Measurements from ENCODE around the gene MKNK1. TPM values are rescaled to one million over a fixed set of nuclear protein-coding genes. Genes with fewer than 3 reads are reported as not detected.
A peak's percentile ranks its signal among the peaks of the same experiment; 100 is the strongest.

MKNK1 gene
- total RNA-seq, 1 experiment from 2014 or later: 12.9 TPM

DNA sequence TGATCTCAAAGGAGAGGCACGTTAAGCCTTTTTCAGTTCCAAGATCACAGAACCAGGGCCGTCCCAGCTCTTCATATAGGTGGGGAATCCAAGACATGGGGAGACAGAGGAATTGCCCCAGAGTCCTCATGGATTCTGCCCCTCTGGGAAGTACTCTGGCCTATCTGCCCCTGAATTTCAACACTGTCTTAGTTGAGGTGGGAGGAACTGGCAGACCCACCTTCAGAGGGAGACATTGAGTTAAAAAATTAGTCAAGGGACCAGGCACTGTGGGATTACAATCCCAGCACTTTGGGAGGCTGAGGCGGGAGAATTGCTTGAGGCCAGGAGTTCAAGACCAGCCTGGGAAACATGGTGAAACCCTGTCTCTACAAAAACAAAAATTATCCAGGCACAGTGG lies 50.6 kb downstream of the MKNK1 start:
- Mint-ChIP-seq H3K4me1 (peaks cover 14 to 41% of the 10 kb centered on the region in 2 experiments), H3K27ac (no peak overlapping the region), H3K4me3 (no peak overlapping the region; a peak in 1 of 5 replicates), H3K9me3 (no peaks in the 10 kb centered on the region), H3K27me3 (ENCODE audit: low read depth) (peaks cover 11% of the 10 kb centered on the region), H3K36me3 (ENCODE audit: insufficient read depth in 1 of 3, low read depth in 3 of 3) (no peaks in the 10 kb centered on the region; a peak in 1 of 7 replicates)
- Histone ChIP-seq H3K9ac (ENCODE audit: extremely low read depth, insufficient read length, low read length) (no peak overlapping the region), H3K9me3 (ENCODE audit: control insufficient read depth, low read depth, low read length) (no peaks in the 10 kb centered on the region), H4K91ac (ENCODE audit: insufficient read length, low read depth, low read length) (no peak overlapping the region), H2AFZ (ENCODE audit: low read length) (no peak overlapping the region), H4K5ac (ENCODE audit: insufficient read length, low read depth, low read length) (no peak overlapping the region), H2BK12ac (ENCODE audit: insufficient read length, low read depth, low read length) (no peak overlapping the region), H3K23ac (ENCODE audit: insufficient read length, low read depth, low read length) (no peak overlapping the region), H3K4me2 (ENCODE audit: insufficient read depth, insufficient read length, low read length) (no peak overlapping the region), H3K27me3 (ENCODE audit: insufficient read depth, low read length) (no peaks in the 10 kb centered on the region), H3K4me1 (ENCODE audit: insufficient read depth, low read length) (peaks cover 4% of the 10 kb centered on the region; the same call in 1 of the 2 replicates), H3T11ph (ENCODE audit: low read length) (no peak overlapping the region), H2BK5ac (ENCODE audit: insufficient read length, low read length) (no peak overlapping the region), H2BK120ac (ENCODE audit: low read depth, low read length, poor library complexity, severe bottlenecking) (no peak overlapping the region), H3K4ac (ENCODE audit: low read depth, low read length) (no peak overlapping the region), H3K14ac (ENCODE audit: insufficient read depth, low read length) (no peak overlapping the region), H2BK15ac (ENCODE audit: low read depth, low read length) (no peak overlapping the region), H4K8ac (replicated peaks; ENCODE audit: insufficient read length, low read depth, low read length) (no peak overlapping the region), H3K79me2 (ENCODE audit: insufficient read depth, low read length) (no peaks in the 10 kb centered on the region), H2AK5ac (ENCODE audit: insufficient read length, low read length) (no peak overlapping the region), H3K56ac (ENCODE audit: insufficient read length, low read depth, low read length) (no peak overlapping the region), H3K18ac (ENCODE audit: insufficient read length, low read depth, low read length) (no peak overlapping the region), H3K23me2 (ENCODE audit: insufficient read length, low read depth, low read length, poor library complexity, severe bottlenecking) (no peaks in the 10 kb centered on the region), H2BK20ac (ENCODE audit: low read depth, low read length, poor library complexity, severe bottlenecking) (no peak overlapping the region), H3K79me1 (ENCODE audit: insufficient read depth, low read depth, low read length, poor library complexity, severe bottlenecking) (no peaks in the 10 kb centered on the region), H3K27ac (ENCODE audit: insufficient read length, low read depth, low read length) (no peak overlapping the region), H4K20me1 (ENCODE audit: control insufficient read depth, insufficient read depth, insufficient read length) (no peaks in the 10 kb centered on the region)
- TF ChIP-seq, protein P1, sequence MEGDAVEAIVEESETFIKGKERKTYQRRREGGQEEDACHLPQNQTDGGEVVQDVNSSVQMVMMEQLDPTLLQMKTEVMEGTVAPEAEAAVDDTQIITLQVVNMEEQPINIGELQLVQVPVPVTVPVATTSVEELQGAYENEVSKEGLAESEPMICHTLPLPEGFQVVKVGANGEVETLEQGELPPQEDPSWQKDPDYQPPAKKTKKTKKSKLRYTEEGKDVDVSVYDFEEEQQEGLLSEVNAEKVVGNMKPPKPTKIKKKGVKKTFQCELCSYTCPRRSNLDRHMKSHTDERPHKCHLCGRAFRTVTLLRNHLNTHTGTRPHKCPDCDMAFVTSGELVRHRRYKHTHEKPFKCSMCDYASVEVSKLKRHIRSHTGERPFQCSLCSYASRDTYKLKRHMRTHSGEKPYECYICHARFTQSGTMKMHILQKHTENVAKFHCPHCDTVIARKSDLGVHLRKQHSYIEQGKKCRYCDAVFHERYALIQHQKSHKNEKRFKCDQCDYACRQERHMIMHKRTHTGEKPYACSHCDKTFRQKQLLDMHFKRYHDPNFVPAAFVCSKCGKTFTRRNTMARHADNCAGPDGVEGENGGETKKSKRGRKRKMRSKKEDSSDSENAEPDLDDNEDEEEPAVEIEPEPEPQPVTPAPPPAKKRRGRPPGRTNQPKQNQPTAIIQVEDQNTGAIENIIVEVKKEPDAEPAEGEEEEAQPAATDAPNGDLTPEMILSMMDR (conservative IDR thresholded peaks at IDR 0.05): peak; percentile 34; the same call in 2 of the 3 replicates
- WGBS (ENCODE audit: extremely low coverage, insufficient read length, low lambda C conversion rate): no CpG with 5 or more reads among the region's 3 CpGs
- no peak for DNase-seq

Data from H9 (cell line).